Smooth muscle cell (in vitro differentiated cells): Measurements from ENCODE around the gene RAB11FIP3. TPM values are rescaled to one million over a fixed set of nuclear protein-coding genes. Genes with fewer than 3 reads are reported as not detected.
"Not testable (repeated sequence)": the region's sequence is repeated elsewhere in the genome, so short reads cannot be mapped to it uniquely, and the experiment has no call there.

ENCODE experiments used
- DNase-seq: peaks from one replicate; lab custom pipeline; 2025; ENCODE audit not compliant: unreplicated experiment; lab: John Stamatoyannopoulos, UW
- H2AFZ ChIP-seq: fragments of 200-600 bp; sonication (generic); 2 replicates; pipeline ENCODE4 v1.6.0; 2016; ENCODE audit warnings: antibody characterized with exemption, low read depth, mild to moderate bottlenecking
- H3F3A ChIP-seq: fragments of 200-600 bp; sonication (generic); 2 replicates; pipeline ENCODE4 v1.6.0; 2017; ENCODE audit warnings: antibody characterized with exemption, low read depth
- H3K27ac ChIP-seq: fragments of 200-600 bp; sonication (generic); 2 replicates; pipeline ENCODE4 v1.5.1; 2016; ENCODE audit warnings: low read depth, mild to moderate bottlenecking
- H3K27me3 ChIP-seq: fragments of 200-600 bp; sonication (generic); 2 replicates; pipeline ENCODE4 v1.6.1; 2016; ENCODE audit warnings: low read depth, mild to moderate bottlenecking
- H3K36me3 ChIP-seq: fragments of 200-600 bp; sonication (generic); 2 replicates; pipeline ENCODE4 v1.5.1; 2016; ENCODE audit warnings: low read depth
- H3K4me1 ChIP-seq: fragments of 200-600 bp; sonication (generic); 2 replicates; pipeline ENCODE4 v1.5.1; 2016; ENCODE audit warnings: low read depth
- H3K4me2 ChIP-seq: fragments of 200-600 bp; sonication (generic); 2 replicates; pipeline ENCODE4 v1.6.0; 2016; ENCODE audit warnings: mild to moderate bottlenecking
- H3K4me3 ChIP-seq: fragments of 200-600 bp; sonication (generic); 2 replicates; pipeline ENCODE4 v1.5.1; 2016; ENCODE audit warnings: mild to moderate bottlenecking
- H3K79me2 ChIP-seq: fragments of 200-600 bp; sonication (generic); 2 replicates; pipeline ENCODE4 v1.6.0; 2016; ENCODE audit warnings: low read depth, mild to moderate bottlenecking
- H3K9ac ChIP-seq: fragments of 200-600 bp; sonication (generic); 2 replicates; pipeline ENCODE4 v1.6.0; 2016; ENCODE audit warnings: low read depth
- H3K9me3 ChIP-seq: fragments of 200-600 bp; sonication (generic); replicated peaks from 2 replicates; pipeline ENCODE4 v1.5.1; 2016; ENCODE audit warnings: low read depth
- H4K20me1 ChIP-seq: fragments of 200-600 bp; sonication (generic); 2 replicates; pipeline ENCODE4 v1.6.0; 2016; ENCODE audit warnings: low read depth
- WGBS: methylation state at CpG from one replicate; pipeline ENCODE4 v1.1.7; 2016; ENCODE audit warnings: low lambda C conversion rate; 5-methylcytosine and 5-hydroxymethylcytosine counted together
- polyA plus RNA-seq: library from polyadenylated mRNA; unstranded; fragments of >200 nt; fragmentation: Nextera tagmentation; extraction: Ambion mirVana; gene quantifications from 2 replicates; pipeline ENCODE4 v1.2.1, GENCODE V29; 2016
- total RNA-seq: library from RNA; depleted of rRNA; stranded (reverse); fragments of >200 nt; gene quantifications from 2 replicates; pipeline ENCODE4 v1.2.3, GENCODE V29; 2014
- TF ChIP-seq, protein P1 (sequence below): fragments of 200-600 bp; sonication (generic); IDR thresholded peaks from 2 replicates; pipeline ENCODE4 v1.5.1; 2017; ENCODE audit warnings: borderline replicate concordance, mild to moderate bottlenecking, antibody characterized with exemption; ENCODE audit not compliant: insufficient read depth, poor library complexity, severe bottlenecking

Gene RAB11FIP3
- total and polyA plus RNA-seq, 2 experiments from 2014 or later, result 19.5 to 20.4 TPM

DNA sequence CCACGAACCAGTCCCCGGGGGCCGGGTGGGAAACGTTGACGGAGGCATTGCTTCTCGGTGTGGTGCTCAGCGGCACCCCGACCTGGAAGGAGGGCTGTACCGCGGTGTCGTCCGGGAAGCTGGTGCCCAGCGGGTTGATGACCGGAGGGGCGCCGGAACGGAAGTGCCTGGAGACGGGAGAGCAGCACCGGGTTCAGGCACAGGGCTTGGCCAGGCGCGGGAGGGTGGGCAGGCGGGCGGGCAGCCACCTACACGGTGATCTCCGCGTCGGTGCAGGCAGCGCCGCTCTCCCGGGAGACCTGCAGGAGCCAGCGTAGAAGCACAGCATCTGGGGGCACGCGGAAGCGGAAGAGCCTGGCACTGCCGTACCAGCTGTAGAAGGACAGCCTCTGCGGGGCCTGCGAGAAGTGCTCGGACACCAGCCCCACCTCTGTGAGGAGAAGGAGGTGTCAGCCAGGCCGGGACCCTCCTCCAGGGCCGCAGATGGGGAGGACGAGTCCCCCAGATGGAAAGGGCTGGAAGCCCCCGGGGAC is 48.0 kb upstream of the RAB11FIP3 start:
- WGBS, result 94% methylated on average over 26 of the region's 42 CpGs
- Histone ChIP-seq H2AFZ (no peak overlapping the region), H3K4me1 (no peaks in the 10 kb centered on the region), H3K36me3 (no peaks in the 10 kb centered on the region), H3K4me3 (no peak overlapping the region), H3K9ac (no peak overlapping the region), H3F3A (no peaks in the 10 kb centered on the region), H3K4me2 (no peak overlapping the region), H3K27me3 (no peaks in the 10 kb centered on the region), H3K79me2 (peaks cover 30% of the 10 kb centered on the region), H4K20me1 (peaks cover 25% of the 10 kb centered on the region), H3K9me3 (no peaks in the 10 kb centered on the region), H3K27ac (no peak overlapping the region)
- TF ChIP-seq, protein P1, sequence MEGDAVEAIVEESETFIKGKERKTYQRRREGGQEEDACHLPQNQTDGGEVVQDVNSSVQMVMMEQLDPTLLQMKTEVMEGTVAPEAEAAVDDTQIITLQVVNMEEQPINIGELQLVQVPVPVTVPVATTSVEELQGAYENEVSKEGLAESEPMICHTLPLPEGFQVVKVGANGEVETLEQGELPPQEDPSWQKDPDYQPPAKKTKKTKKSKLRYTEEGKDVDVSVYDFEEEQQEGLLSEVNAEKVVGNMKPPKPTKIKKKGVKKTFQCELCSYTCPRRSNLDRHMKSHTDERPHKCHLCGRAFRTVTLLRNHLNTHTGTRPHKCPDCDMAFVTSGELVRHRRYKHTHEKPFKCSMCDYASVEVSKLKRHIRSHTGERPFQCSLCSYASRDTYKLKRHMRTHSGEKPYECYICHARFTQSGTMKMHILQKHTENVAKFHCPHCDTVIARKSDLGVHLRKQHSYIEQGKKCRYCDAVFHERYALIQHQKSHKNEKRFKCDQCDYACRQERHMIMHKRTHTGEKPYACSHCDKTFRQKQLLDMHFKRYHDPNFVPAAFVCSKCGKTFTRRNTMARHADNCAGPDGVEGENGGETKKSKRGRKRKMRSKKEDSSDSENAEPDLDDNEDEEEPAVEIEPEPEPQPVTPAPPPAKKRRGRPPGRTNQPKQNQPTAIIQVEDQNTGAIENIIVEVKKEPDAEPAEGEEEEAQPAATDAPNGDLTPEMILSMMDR, result no peak
- DNase-seq, result no peak

- WGBS, result 92% methylated on average over 22 of the region's 36 CpGs
- not testable (repeated sequence) for H3K27me3 ChIP-seq, H3K36me3 ChIP-seq, H3K4me1 ChIP-seq, H3F3A ChIP-seq, H3K9ac ChIP-seq, H3K27ac ChIP-seq, H3K9me3 ChIP-seq, H3K4me3 ChIP-seq, H2AFZ ChIP-seq, H3K4me2 ChIP-seq, DNase-seq
- peaks cover 30% of the 10 kb centered on the region for H3K79me2 ChIP-seq
- H4K20me1 ChIP-seq, result peaks cover 25% of the 10 kb centered on the region
Measured at GRCh38 chr16:378113-378820, 47.2 kb upstream of the RAB11FIP3 start.

DNA sequence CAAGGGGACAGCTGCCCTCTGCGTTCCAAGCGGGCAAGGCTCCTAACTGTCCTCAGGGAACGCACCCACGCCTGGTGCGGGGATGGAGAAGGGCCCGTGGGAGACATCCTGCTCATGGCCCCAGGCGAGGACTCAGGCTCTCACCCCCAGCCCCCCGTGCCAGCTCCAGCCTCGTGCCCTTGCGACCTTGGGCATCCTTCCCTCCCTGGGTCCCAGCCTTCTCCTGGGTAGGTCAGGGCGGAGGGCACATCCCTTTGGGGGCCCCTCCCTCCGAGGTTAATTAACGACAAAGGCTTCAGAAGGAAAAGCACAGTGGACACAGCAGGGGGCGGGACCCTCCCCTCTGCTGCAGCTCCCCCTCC is 46.6 kb upstream of the RAB11FIP3 start:
- Histone ChIP-seq H2AFZ (no peak overlapping the region), H3K79me2 (peaks cover 30% of the 10 kb centered on the region), H3K4me3 (no peak overlapping the region), H3K27me3 (no peaks in the 10 kb centered on the region), H3K9me3 (no peaks in the 10 kb centered on the region), H3K4me1 (peaks cover 9% of the 10 kb centered on the region), H3K27ac (no peak overlapping the region), H3K4me2 (no peak overlapping the region), H3K36me3 (no peaks in the 10 kb centered on the region), H3F3A (no peaks in the 10 kb centered on the region), H3K9ac (no peak overlapping the region), H4K20me1 (peaks cover 25% of the 10 kb centered on the region)
- 81% methylated on average over 14 of the region's 14 CpGs for WGBS
- no peak for DNase-seq
- TF ChIP-seq, protein P1, result no peak

- TF ChIP-seq, protein P1, result no peak
- H3K4me2 ChIP-seq, result no peak overlapping the region
- no peak overlapping the region for H3K9ac ChIP-seq
- H3K27me3 ChIP-seq, result no peaks in the 10 kb centered on the region
- WGBS, result 62% methylated on average over 15 of the region's 16 CpGs
- no peak overlapping the region for H3K4me3 ChIP-seq
- H3K36me3 ChIP-seq, result no peaks in the 10 kb centered on the region
- H3F3A ChIP-seq, result no peaks in the 10 kb centered on the region
- H3K9me3 ChIP-seq, result no peaks in the 10 kb centered on the region
- H3K4me1 ChIP-seq, result peaks cover 12% of the 10 kb centered on the region
- H3K79me2 ChIP-seq, result peaks cover 30% of the 10 kb centered on the region
- no peak overlapping the region for H3K27ac ChIP-seq
- H4K20me1 ChIP-seq, result peaks cover 25% of the 10 kb centered on the region
- no peak for DNase-seq
- H2AFZ ChIP-seq, result no peak overlapping the region
Measured at GRCh38 chr16:379183-379960, 46.1 kb upstream of the RAB11FIP3 start.
